HepG2 (cell line): ENCODE results near the gene PRKCE. TPM values are rescaled to one million over a fixed set of nuclear protein-coding genes. Genes with fewer than 3 reads are reported as not detected.

ENCODE experiments used
- ATAC-seq: fragments of 200-7000 bp; cut with Tn5 transposase; 3 replicates; pipeline ENCODE4 v1.9.1; 2020; ENCODE audit warnings: mild to moderate bottlenecking, moderate library complexity
- BruUV-seq: library from RNA; stranded (reverse); fragments of 400-500 nt; replicated peaks from 2 replicates; lab custom pipeline; 2021; lab: Mats Ljungman, UMichigan
- CTCF ChIA-PET: fragments of 300-600 bp; formaldehyde crosslinking; extraction: SDS; loops from one replicate; lab custom pipeline; 2021; ENCODE audit warnings: low total read pairs, inconsistent platforms, low intra/inter-chr PET ratio; lab: Yijun Ruan, JAX
- POLR2A ChIA-PET: fragments of 350-600 bp; sonication (Branson Sonifier 250); formaldehyde crosslinking; loops from one replicate; lab custom pipeline; 2020; ENCODE audit warnings: antibody characterized with exemption, inconsistent platforms; lab: Yijun Ruan, JAX
- DNase-seq: peaks from one replicate; pipeline ENCODE4 v3.0.0-alpha.2; 2015; ENCODE audit warnings: low spot score
- FAIRE-seq: peaks from 3 replicates; lab custom pipeline; 2011; peaks lifted over from hg19 to GRCh38; lab: Jason Lieb, UNC
- H2AFZ ChIP-seq: one replicate; pipeline ENCODE4 v1.6.1; 2011; ENCODE audit warnings: low read length, inconsistent platforms
- H3K27ac ChIP-seq: fragments of 300-600 bp; 3 replicates; pipeline ENCODE4 v1.8.0; 2011; ENCODE audit warnings: mixed run types, mild to moderate bottlenecking, mixed read lengths, low read length, inconsistent platforms; ENCODE audit not compliant: insufficient read depth; ENCODE audit errors: extremely low read length
- H3K27me3 ChIP-seq, 2 experiments: fragments of 200-600 bp in 1 of 2; 2 replicates in 1 of 2; 3 replicates in 1 of 2; pipeline versions ENCODE4 v1.6.0 to v1.8.0; 2011; ENCODE audit warnings: low read length in 2 of 2, mild to moderate bottlenecking in 2 of 2, moderate library complexity in 2 of 2, inconsistent platforms in 1 of 2; ENCODE audit not compliant: insufficient read depth in 2 of 2, control insufficient read depth in 1 of 2
- H3K36me3 ChIP-seq, 2 experiments: fragments of 200-600 bp in 1 of 2; replicated peaks in 1 of 2; 2 replicates in 1 of 2; 3 replicates in 1 of 2; pipeline versions ENCODE4 v1.5.1 to v1.8.0; 2011; ENCODE audit warnings: low read length in 2 of 2, inconsistent platforms in 1 of 2; ENCODE audit not compliant: insufficient read depth in 2 of 2, control insufficient read depth in 1 of 2
- H3K4me1 ChIP-seq: 2 replicates; pipeline ENCODE4 v1.5.1; 2012; ENCODE audit warnings: low read length, inconsistent platforms; ENCODE audit not compliant: insufficient read depth
- H3K4me2 ChIP-seq: 2 replicates; pipeline ENCODE4 v1.6.0; 2011; ENCODE audit warnings: low read depth, low read length, inconsistent platforms
- H3K4me3 ChIP-seq, 3 experiments: fragments of 200-600 bp in 1 of 3; sonication (generic), shearing (Covaris generic) in 1 of 3; replicated peaks in 1 of 3; 2 replicates each; pipeline ENCODE4 v1.5.1; 2011 to 2016; ENCODE audit warnings: low read length in 3 of 3, inconsistent platforms in 2 of 3, low read depth in 2 of 3, mild to moderate bottlenecking in 2 of 3, control low read depth in 1 of 3, mixed read lengths in 1 of 3; ENCODE audit not compliant: insufficient read depth in 1 of 3
- H3K79me2 ChIP-seq: one replicate; pipeline ENCODE4 v1.6.1; 2011; ENCODE audit warnings: low read length, inconsistent platforms; ENCODE audit not compliant: insufficient read depth
- H3K9ac ChIP-seq: 2 replicates; pipeline ENCODE4 v1.6.0; 2011; ENCODE audit warnings: mild to moderate bottlenecking, low read depth, low read length, inconsistent platforms; ENCODE audit not compliant: insufficient read depth
- H3K9me3 ChIP-seq: 2 replicates; pipeline ENCODE4 v1.5.1; 2012; ENCODE audit warnings: mild to moderate bottlenecking, low read length
- H4K20me1 ChIP-seq: 2 replicates; pipeline ENCODE4 v1.6.0; 2011; ENCODE audit warnings: inconsistent platforms, mild to moderate bottlenecking, low read length, moderate library complexity; ENCODE audit not compliant: insufficient read depth
- ATF3 ChIP-seq: sonication (generic); formaldehyde crosslinking; IDR thresholded peaks from 2 replicates; pipeline ENCODE4 v1.4.0; 2020; ENCODE audit warnings: missing genetic modification reagents
- CCAR2 ChIP-seq: fragments of 200-400 bp; formaldehyde crosslinking; optimal IDR thresholded peaks from 2 replicates; pipeline ENCODE3; 2018; ENCODE audit warnings: low read depth, mild to moderate bottlenecking, low read length, moderate library complexity
- GZF1 ChIP-seq: sonication (generic); formaldehyde crosslinking; IDR thresholded peaks from 2 replicates; pipeline ENCODE4 v1.5.1; 2020; ENCODE audit warnings: mild to moderate bottlenecking, missing genetic modification reagents
- HNF4A ChIP-seq: sonication (generic); formaldehyde crosslinking; IDR thresholded peaks from 2 replicates; pipeline ENCODE4 v1.4.0; 2020; ENCODE audit warnings: missing genetic modification reagents
- IKZF1 ChIP-seq: fragments of 450-650 bp; IDR thresholded peaks from 2 replicates; pipeline ENCODE4 v1.7.1; 2016
- NFKB2 ChIP-seq: sonication (generic); formaldehyde crosslinking; IDR thresholded peaks from 2 replicates; pipeline ENCODE4 v1.4.0; 2020; ENCODE audit warnings: missing genetic modification reagents, borderline replicate concordance
- TCF7 ChIP-seq: sonication (generic); IDR thresholded peaks from 2 replicates; pipeline ENCODE4 v1.6.1; 2016; ENCODE audit warnings: antibody characterized with exemption, low read depth
- ZFP62 ChIP-seq: sonication (generic); formaldehyde crosslinking; IDR thresholded peaks from 2 replicates; pipeline ENCODE4 v1.4.0; 2020; ENCODE audit warnings: missing genetic modification reagents
- ZNF333 ChIP-seq: sonication (generic); formaldehyde crosslinking; IDR thresholded peaks from 2 replicates; pipeline ENCODE4 v1.4.0; 2020; ENCODE audit warnings: mild to moderate bottlenecking, missing genetic modification reagents, borderline replicate concordance
- ZNF460 ChIP-seq: sonication (generic); formaldehyde crosslinking; IDR thresholded peaks from 2 replicates; pipeline ENCODE4 v1.5.1; 2020; ENCODE audit warnings: missing genetic modification reagents, mild to moderate bottlenecking, borderline replicate concordance
- ZZZ3 ChIP-seq: sonication (generic); formaldehyde crosslinking; IDR thresholded peaks from 2 replicates; pipeline ENCODE4 v1.4.0; 2020; ENCODE audit warnings: missing genetic modification reagents, mild to moderate bottlenecking, borderline replicate concordance
- WGBS: methylation state at CpG from one replicate; pipeline ENCODE4 v1.1.6; 2017; ENCODE audit warnings: low lambda C conversion rate; 5-methylcytosine and 5-hydroxymethylcytosine counted together
- in situ Hi-C: cut with HindIII; loops from 2 replicates; pipeline ENCODE4 v1.10.0; 2017; ENCODE audit warnings: low pct_unique_long_range_greater_than_20kb; ENCODE audit not compliant: extremely low pct_ligation_motif_present
- intact Hi-C: fragments of 100-400 bp; cut with micrococcal nuclease; formaldehyde crosslinking; loops from one replicate; pipeline ENCODE4 v1.10.0; 2022; ENCODE audit not compliant: unreplicated experiment
- polyA plus RNA-seq, 8 experiments: library from polyadenylated mRNA; depleted of rRNA in 3 of 8; stranded (reverse) in 7 of 8; unstranded in 1 of 8; fragments of >200 nt; fragmentation: Illumina TruSeq in 4 of 8; extraction: Trizol in 4 of 8; gene quantifications; 2 replicates each; pipeline versions ENCODE4 v1.2.1 to v1.2.3, GENCODE V29; 2011 to 2016; ENCODE audit warnings: low read depth in 4 of 8, missing spikeins in 1 of 8, mixed read lengths in 1 of 8; ENCODE audit not compliant: insufficient read depth in 1 of 8
- total RNA-seq, 5 experiments: library from RNA; depleted of rRNA; stranded (reverse); fragments of >200 nt; fragmentation: Illumina TruSeq; extraction: Trizol; gene quantifications; 2 replicates each; pipeline ENCODE4 v1.2.3, GENCODE V29; 2016; ENCODE audit warnings: low read depth in 1 of 5
- TF ChIP-seq, protein P1 (sequence below): sonication (generic); formaldehyde crosslinking; IDR thresholded peaks from 2 replicates; pipeline ENCODE4 v1.8.0; 2022; ENCODE audit warnings: mild to moderate bottlenecking, missing genetic modification reagents, moderate library complexity
- TF ChIP-seq, protein P2 (sequence below): sonication (generic); formaldehyde crosslinking; IDR thresholded peaks from 2 replicates; pipeline ENCODE4 v1.8.0; 2022; ENCODE audit warnings: mild to moderate bottlenecking, missing genetic modification reagents, moderate library complexity
- TF ChIP-seq, protein P3 (sequence below): IDR thresholded peaks from 2 replicates; pipeline ENCODE4 v1.6.1; 2016; ENCODE audit warnings: low read depth
- TF ChIP-seq, protein P4 (sequence below): sonication (generic); formaldehyde crosslinking; IDR thresholded peaks from 2 replicates; pipeline ENCODE4 v1.4.0; 2020; ENCODE audit warnings: mild to moderate bottlenecking, missing genetic modification reagents

PRKCE gene
- total and polyA plus RNA-seq, 2 of the 13 experiments (the other 11 are each of a cell fraction or from before 2014, with no cell fraction given), result 1.0 to 3.9 TPM

DNA sequence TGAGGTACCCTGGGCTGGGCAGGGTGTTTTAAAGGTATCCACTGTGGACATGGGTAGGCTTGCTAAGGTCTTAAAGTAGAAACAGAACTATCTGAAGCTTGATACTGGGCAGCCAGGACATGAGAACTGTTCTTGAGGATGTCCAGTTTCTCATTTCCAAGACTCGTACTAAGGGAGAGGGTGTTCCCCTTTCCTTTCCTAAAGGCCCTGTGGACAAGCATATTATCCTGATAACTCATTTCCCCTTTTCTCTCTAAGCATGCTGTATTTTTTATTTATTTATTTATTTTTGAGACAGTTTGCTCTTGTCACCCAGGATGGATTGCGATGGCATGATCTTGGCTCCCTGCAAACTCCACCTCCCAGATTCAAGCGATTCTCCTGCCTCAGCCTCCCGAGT is 273.6 kb downstream of the PRKCE start:
- no peaks in the 10 kb centered on the region for H3K9me3 ChIP-seq
- TF ChIP-seq NFKB2 (CRISPR knock-in tag) (no peak), IKZF1 (no peak), TCF7 (no peak)
- TF ChIP-seq, all 625 proteins: peak for 0
- FAIRE-seq, result no peak
- BruUV-seq, result no TSS peak
- ChIA-PET CTCF (no interaction called here), POLR2A (no interaction called here)
- no peak for DNase-seq
- Histone ChIP-seq H3K36me3 (no peaks in the 10 kb centered on the region), H3K9ac (no peak overlapping the region), H3K27ac (no peak overlapping the region), H2AFZ (no peak overlapping the region), H3K79me2 (no peaks in the 10 kb centered on the region), H3K4me2 (no peak overlapping the region), H3K27me3 (no peaks in the 10 kb centered on the region), H4K20me1 (no peaks in the 10 kb centered on the region), H3K4me3 (no peak overlapping the region), H3K4me1 (no peaks in the 10 kb centered on the region)
- ATAC-seq, result no peak
- in situ Hi-C loops (no loop called here), intact Hi-C loops (no loop called here)
- 61% methylated on average over 4 of the region's 4 CpGs for WGBS

- no TSS peak for BruUV-seq
- Histone ChIP-seq H3K36me3 (no peaks in the 10 kb centered on the region), H3K27me3 (no peaks in the 10 kb centered on the region), H3K4me3 (no peak overlapping the region), H3K27ac (no peak overlapping the region), H3K79me2 (no peaks in the 10 kb centered on the region), H3K4me1 (no peaks in the 10 kb centered on the region), H3K9me3 (no peaks in the 10 kb centered on the region), H3K4me2 (no peak overlapping the region), H4K20me1 (no peaks in the 10 kb centered on the region), H3K9ac (no peak overlapping the region), H2AFZ (no peak overlapping the region)
- DNase-seq (no peak), ATAC-seq (no peak), FAIRE-seq (no peak)
- WGBS, result 46% methylated on average over 8 of the region's 8 CpGs
- in situ Hi-C loops, result no loop called here
- CTCF ChIA-PET, result no interaction called here
- POLR2A ChIA-PET, result no interaction called here
- intact Hi-C loops, result no loop called here
- TF ChIP-seq, protein P1, sequence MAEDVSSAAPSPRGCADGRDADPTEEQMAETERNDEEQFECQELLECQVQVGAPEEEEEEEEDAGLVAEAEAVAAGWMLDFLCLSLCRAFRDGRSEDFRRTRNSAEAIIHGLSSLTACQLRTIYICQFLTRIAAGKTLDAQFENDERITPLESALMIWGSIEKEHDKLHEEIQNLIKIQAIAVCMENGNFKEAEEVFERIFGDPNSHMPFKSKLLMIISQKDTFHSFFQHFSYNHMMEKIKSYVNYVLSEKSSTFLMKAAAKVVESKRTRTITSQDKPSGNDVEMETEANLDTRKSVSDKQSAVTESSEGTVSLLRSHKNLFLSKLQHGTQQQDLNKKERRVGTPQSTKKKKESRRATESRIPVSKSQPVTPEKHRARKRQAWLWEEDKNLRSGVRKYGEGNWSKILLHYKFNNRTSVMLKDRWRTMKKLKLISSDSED (CRISPR knock-in tag), result no peak
- TF ChIP-seq ZFP62 (no peak), ZNF333 (CRISPR knock-in tag) (no peak), GZF1 (CRISPR knock-in tag) (no peak), CCAR2 (no peak), ZZZ3 (CRISPR knock-in tag) (no peak), HNF4A (CRISPR knock-in tag) (no peak), ATF3 (CRISPR knock-in tag) (no peak), ZNF460 (no peak)
- TF ChIP-seq, protein P2, sequence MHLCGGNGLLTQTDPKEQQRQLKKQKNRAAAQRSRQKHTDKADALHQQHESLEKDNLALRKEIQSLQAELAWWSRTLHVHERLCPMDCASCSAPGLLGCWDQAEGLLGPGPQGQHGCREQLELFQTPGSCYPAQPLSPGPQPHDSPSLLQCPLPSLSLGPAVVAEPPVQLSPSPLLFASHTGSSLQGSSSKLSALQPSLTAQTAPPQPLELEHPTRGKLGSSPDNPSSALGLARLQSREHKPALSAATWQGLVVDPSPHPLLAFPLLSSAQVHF, result no peak
- TF ChIP-seq, protein P3, sequence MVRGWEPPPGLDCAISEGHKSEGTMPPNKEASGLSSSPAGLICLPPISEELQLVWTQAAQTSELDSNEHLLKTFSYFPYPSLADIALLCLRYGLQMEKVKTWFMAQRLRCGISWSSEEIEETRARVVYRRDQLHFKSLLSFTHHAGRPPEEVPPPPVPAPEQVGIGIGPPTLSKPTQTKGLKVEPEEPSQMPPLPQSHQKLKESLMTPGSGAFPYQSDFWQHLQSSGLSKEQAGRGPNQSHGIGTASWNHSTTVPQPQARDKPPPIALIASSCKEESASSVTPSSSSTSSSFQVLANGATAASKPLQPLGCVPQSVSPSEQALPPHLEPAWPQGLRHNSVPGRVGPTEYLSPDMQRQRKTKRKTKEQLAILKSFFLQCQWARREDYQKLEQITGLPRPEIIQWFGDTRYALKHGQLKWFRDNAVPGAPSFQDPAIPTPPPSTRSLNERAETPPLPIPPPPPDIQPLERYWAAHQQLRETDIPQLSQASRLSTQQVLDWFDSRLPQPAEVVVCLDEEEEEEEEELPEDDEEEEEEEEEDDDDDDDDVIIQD (CRISPR knock-in tag), result no peak
- TF ChIP-seq, protein P4, sequence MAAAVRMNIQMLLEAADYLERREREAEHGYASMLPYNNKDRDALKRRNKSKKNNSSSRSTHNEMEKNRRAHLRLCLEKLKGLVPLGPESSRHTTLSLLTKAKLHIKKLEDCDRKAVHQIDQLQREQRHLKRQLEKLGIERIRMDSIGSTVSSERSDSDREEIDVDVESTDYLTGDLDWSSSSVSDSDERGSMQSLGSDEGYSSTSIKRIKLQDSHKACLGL (CRISPR knock-in tag), result no peak
These were observed 274.3 kb downstream of the PRKCE start for GRCh38 chr2:45925636-45926366.
